AG09319 (cell line): Measurements from ENCODE around the gene ATG10.
"Not testable (repeated sequence)": the region's sequence is repeated elsewhere in the genome, so short reads cannot be mapped to it uniquely, and the experiment has no call there.

Source experiments
- DNase-seq: peaks from one replicate; pipeline ENCODE4 v3.0.0-alpha.2; 2010; ENCODE audit warnings: low read depth; ENCODE audit errors: extremely low read depth
- TF ChIP-seq, protein P1 (sequence below): IDR thresholded peaks from 2 replicates; pipeline ENCODE4 v1.5.1; 2011; ENCODE audit warnings: low read depth, mild to moderate bottlenecking, inconsistent platforms, low read length, moderate library complexity

Gene ATG10

DNA sequence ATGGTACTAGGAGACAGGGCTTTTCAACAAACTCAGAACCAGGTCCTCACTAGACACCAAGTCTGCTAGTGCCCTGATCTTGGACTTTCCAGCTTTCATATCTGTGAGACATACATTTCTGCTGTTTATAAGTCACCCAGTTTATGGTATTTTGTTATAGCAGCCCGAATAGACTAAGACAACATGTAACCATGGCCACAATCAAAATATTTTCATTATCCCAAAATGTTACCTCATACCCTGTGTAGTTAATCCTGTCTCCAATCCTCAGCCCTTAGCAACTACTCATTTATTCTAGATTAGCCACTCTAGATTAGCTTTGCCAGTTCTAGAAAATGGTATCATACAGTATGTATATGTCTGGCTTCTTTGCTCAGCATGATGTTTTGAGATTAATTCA lies 6.3 kb upstream of the ATG10 start:
- TF ChIP-seq, protein P1, sequence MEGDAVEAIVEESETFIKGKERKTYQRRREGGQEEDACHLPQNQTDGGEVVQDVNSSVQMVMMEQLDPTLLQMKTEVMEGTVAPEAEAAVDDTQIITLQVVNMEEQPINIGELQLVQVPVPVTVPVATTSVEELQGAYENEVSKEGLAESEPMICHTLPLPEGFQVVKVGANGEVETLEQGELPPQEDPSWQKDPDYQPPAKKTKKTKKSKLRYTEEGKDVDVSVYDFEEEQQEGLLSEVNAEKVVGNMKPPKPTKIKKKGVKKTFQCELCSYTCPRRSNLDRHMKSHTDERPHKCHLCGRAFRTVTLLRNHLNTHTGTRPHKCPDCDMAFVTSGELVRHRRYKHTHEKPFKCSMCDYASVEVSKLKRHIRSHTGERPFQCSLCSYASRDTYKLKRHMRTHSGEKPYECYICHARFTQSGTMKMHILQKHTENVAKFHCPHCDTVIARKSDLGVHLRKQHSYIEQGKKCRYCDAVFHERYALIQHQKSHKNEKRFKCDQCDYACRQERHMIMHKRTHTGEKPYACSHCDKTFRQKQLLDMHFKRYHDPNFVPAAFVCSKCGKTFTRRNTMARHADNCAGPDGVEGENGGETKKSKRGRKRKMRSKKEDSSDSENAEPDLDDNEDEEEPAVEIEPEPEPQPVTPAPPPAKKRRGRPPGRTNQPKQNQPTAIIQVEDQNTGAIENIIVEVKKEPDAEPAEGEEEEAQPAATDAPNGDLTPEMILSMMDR: no peak
- no peak for DNase-seq

- no peak for DNase-seq
- TF ChIP-seq, protein P1: no peak
Observed at GRCh38 chr5:81969226-81969625, 2.6 kb upstream of the ATG10 start.

DNA sequence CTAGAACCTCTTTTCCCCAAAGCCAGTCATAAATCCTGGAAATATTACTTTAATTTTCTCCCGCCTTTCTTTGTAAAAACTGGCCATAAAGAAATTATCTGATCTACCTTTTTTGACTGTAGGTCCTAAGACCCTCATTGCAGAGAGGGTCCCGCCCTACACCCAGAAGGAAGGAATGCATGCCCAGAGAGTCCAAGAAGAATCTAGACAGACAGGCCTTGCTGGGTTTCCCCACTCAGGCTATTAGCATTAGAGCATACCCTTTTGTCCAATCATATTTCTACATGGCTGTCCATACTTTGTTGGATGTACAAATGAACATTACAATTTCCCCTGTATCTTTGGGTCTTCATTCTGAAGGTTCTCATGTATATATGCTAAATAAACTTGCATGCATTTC lies 1.9 kb upstream of the ATG10 start:
- TF ChIP-seq, protein P1: no peak
- DNase-seq: no peak

- no peak for DNase-seq
- TF ChIP-seq, protein P1: no peak
Observed at GRCh38 chr5:81971111-81971711, 612 bp upstream of the ATG10 start.

DNA sequence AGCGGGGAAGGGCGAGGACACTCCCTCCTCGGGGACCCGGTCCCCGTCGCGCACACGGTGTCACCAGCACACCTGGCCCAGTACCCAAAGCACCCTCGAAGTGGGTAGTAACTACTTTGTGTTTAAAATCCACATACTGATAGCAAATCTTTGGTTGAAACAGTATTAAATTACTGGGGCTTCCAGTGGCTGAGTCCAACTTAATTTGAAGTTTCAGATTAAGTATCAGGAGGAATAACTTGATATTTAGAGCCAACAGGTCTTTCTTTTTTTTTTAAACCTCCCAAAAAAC lies 615 bp downstream of the ATG10 start:
- TF ChIP-seq, protein P1: no peak
- no peak for DNase-seq

DNA sequence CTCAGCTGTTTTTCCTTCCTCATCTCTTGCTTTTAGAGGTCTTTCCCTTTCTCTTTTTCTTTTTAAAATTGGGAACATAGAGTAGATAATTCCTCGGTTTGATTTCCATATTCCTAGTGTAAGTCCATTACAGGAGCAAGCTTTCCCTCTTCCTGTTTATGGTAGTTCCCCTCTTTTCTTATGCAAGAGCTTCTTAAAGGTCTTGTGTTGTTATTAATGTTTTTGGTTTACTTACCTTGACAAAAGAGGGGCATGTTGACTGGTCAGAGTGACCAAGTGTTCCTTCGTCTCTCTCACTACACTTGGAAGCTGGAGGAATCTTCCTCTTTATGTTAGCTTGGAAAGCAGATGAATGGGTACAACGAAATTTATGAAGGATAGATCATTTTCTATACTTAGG lies 8.3 kb downstream of the ATG10 start:
- TF ChIP-seq, protein P1: no peak
- no peak for DNase-seq

DNA sequence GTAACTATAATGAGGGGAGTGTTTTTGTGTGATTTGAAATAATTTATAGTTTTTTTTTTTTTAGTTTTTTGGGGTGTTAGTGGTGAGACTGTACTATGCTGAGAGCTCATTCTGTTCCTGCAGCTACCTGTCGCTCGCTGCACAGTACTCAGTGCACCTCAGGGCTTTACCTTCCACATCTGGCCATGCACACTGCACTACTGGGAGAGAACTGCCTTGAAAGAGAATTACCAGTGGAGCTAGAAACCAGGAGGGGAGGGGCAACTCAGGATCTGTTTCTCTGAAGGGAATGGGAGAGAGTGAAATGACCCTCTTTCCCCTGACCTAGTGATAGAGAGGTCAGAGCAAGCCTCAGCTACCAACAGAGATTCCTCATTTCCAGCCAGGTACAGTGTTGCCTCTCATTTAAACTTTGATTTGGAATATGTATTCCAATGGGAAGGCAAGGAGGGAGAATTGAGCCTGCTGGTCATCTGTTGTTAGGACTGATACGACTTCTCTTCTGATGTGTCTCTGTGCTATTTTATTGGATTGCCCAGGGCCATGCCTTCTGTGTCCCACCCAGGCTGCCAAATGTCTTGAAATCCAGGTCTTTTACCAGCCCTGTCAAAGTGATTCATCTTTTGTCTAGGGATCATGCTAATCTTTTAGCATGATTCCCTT lies 8.9 kb downstream of the ATG10 start:
- no peak for DNase-seq
- TF ChIP-seq, protein P1: no peak

DNA sequence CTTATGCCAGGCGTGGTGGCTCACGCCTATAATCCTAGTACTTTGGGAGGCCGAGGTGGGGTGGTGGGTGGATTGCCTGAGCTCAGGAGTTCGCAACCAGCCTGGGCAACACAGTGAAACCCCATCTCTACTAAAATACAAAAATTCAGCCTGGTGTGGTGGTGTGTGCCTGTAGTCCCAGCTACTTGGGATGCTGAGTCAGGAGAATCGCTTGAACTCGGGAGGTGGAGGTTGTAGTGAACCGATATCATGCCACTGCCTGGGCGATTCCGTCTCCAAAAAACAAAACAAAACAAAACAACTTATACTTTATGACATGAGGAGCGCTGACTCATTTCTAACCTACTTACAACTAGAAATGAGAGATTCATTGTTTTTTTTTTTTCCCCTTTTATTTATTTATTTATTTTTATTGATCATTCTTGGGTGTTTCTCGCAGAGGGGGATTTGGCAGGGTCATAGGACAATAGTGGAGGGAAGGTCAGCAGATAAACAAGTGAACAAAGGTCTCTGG lies 10.4 kb downstream of the ATG10 start:
- DNase-seq: not testable (repeated sequence)

GRCh38 chr5:81983148-81983547 lies 11.3 kb downstream of the ATG10 start:
- not testable (repeated sequence) for DNase-seq

DNA sequence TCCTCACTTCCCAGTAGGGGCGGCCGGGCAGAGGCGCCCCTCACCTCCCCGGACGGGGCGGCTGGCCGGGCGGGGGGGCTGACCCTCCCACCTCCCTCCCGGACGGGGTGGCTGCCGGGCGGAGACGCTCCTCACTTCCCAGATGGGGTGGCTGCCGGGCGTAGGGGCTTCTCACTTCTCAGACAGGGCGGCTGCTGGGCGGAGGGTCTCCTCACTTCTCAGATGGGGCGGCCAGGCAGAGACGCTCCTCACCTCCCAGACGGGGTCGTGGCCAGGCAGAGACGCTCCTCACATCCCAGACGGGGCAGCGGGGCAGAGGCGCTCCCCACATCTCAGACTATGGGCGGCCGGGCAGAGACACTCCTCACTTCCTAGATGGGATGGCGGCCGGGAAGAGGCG lies 11.7 kb downstream of the ATG10 start:
- DNase-seq: not testable (repeated sequence)
